GM23338 (cell line): ENCODE data around the gene ZNF692. TPM values are rescaled to one million over a fixed set of nuclear protein-coding genes. Genes with fewer than 3 reads are reported as not detected.

ENCODE experiments used
- ATAC-seq: fragments of 200-7000 bp; cut with Tn5 transposase; 3 replicates; pipeline ENCODE4 v1.9.1; 2020
- DNase-seq: peaks from one replicate; pipeline ENCODE4 v3.0.0-alpha.2; 2015; ENCODE audit warnings: low spot score
- H2AFZ ChIP-seq: fragments of 200-600 bp; sonication (generic); 2 replicates; pipeline ENCODE4 v1.8.0; 2016; ENCODE audit warnings: antibody characterized with exemption, mild to moderate bottlenecking, moderate library complexity
- H3F3A ChIP-seq: fragments of 200-600 bp; sonication (generic); replicated peaks from 2 replicates; pipeline ENCODE4 v1.8.0; 2017; ENCODE audit warnings: antibody characterized with exemption, mixed run types, low read depth
- H3K27ac ChIP-seq: fragments of 200-600 bp; sonication (generic); 2 replicates; pipeline ENCODE4 v1.6.1; 2016; ENCODE audit warnings: low read depth
- H3K27me3 ChIP-seq: fragments of 200-600 bp; sonication (generic); 2 replicates; pipeline ENCODE4 v1.8.0; 2016; ENCODE audit warnings: mild to moderate bottlenecking, mixed run types, moderate library complexity; ENCODE audit not compliant: insufficient read depth
- H3K36me3 ChIP-seq: fragments of 200-600 bp; sonication (generic); 2 replicates; pipeline ENCODE4 v1.8.0; 2016; ENCODE audit warnings: mild to moderate bottlenecking; ENCODE audit not compliant: insufficient read depth
- H3K4me1 ChIP-seq: fragments of 200-600 bp; sonication (generic); 2 replicates; pipeline ENCODE4 v1.8.0; 2016; ENCODE audit warnings: mild to moderate bottlenecking, moderate library complexity; ENCODE audit not compliant: insufficient read depth
- H3K4me2 ChIP-seq: fragments of 200-600 bp; sonication (generic); 2 replicates; pipeline ENCODE4 v1.7.1; 2017; ENCODE audit warnings: mixed run types
- H3K4me3 ChIP-seq: fragments of 200-600 bp; sonication (generic); 2 replicates; pipeline ENCODE4 v1.6.1; 2016; ENCODE audit warnings: mixed run types
- H3K79me2 ChIP-seq: fragments of 200-600 bp; sonication (generic); replicated peaks from 2 replicates; pipeline ENCODE4 v1.8.0; 2017; ENCODE audit warnings: mild to moderate bottlenecking; ENCODE audit not compliant: insufficient read depth
- H3K9me2 ChIP-seq: fragments of 200-600 bp; sonication (generic); 2 replicates; pipeline ENCODE4 v1.8.0; 2017; ENCODE audit not compliant: insufficient read depth
- H4K20me1 ChIP-seq: fragments of 200-600 bp; sonication (generic); replicated peaks from 2 replicates; pipeline ENCODE4 v1.8.0; 2017; ENCODE audit warnings: mild to moderate bottlenecking; ENCODE audit not compliant: insufficient read depth
- H3K27ac Mint-ChIP-seq: 2 replicates; pipeline ENCODE4 v1.8.0; 2020; ENCODE audit warnings: inconsistent platforms, mild to moderate bottlenecking, moderate library complexity, mixed read lengths
- H3K27me3 Mint-ChIP-seq: 3 replicates; pipeline ENCODE4 v1.8.0; 2022; ENCODE audit warnings: low read depth, mild to moderate bottlenecking, moderate library complexity, mixed read lengths, inconsistent platforms; ENCODE audit not compliant: insufficient read depth, poor library complexity
- H3K36me3 Mint-ChIP-seq: 3 replicates; pipeline ENCODE4 v1.8.0; 2021; ENCODE audit warnings: low read depth, mild to moderate bottlenecking, inconsistent platforms, moderate library complexity, mixed read lengths
- H3K4me1 Mint-ChIP-seq: 3 replicates; pipeline ENCODE4 v1.8.0; 2020; ENCODE audit warnings: mild to moderate bottlenecking, inconsistent platforms, mixed read lengths
- H3K4me3 Mint-ChIP-seq: 3 replicates; pipeline ENCODE4 v1.8.0; 2021; ENCODE audit warnings: moderate library complexity, mild to moderate bottlenecking, inconsistent platforms, mixed read lengths
- H3K9me3 Mint-ChIP-seq: 3 replicates; pipeline ENCODE4 v1.8.0; 2020; ENCODE audit warnings: moderate library complexity, mild to moderate bottlenecking, inconsistent platforms, mixed read lengths
- CREB1 ChIP-seq: fragments of 250-450 bp; sonication (Bioruptor Pico); IDR thresholded peaks from 2 replicates; pipeline ENCODE4 v1.5.0; 2020; ENCODE audit warnings: low read depth, mild to moderate bottlenecking, moderate library complexity
- CTCF ChIP-seq, 2 experiments: fragments of 200-600 bp in 1 of 2; sonication (generic) in 1 of 2; conservative IDR thresholded peaks; 2 replicates each; pipeline versions ENCODE4 v1.5.1 to v1.6.1; 2016 to 2017; ENCODE audit warnings: antibody characterized with exemption in 2 of 2, low read depth in 2 of 2, mild to moderate bottlenecking in 2 of 2, moderate library complexity in 1 of 2
- ETS1 ChIP-seq: IDR thresholded peaks from 2 replicates; pipeline ENCODE4 v1.6.1; 2016; ENCODE audit warnings: antibody characterized with exemption
- EZH2 ChIP-seq: fragments of 200-600 bp; sonication (generic); IDR thresholded peaks from one replicate; pipeline ENCODE4 v1.8.0; 2017; ENCODE audit warnings: antibody characterized with exemption, mild to moderate bottlenecking, low read depth; ENCODE audit not compliant: unreplicated experiment
- EZH2phosphoT487 ChIP-seq: fragments of 200-600 bp; sonication (generic); IDR thresholded peaks from one replicate; pipeline ENCODE4 v1.8.1; 2018; ENCODE audit warnings: antibody characterized with exemption; ENCODE audit not compliant: unreplicated experiment
- JUNB ChIP-seq: IDR thresholded peaks from one replicate; pipeline ENCODE4 v1.6.1; 2016; ENCODE audit warnings: antibody characterized with exemption; ENCODE audit not compliant: unreplicated experiment
- NANOG ChIP-seq: IDR thresholded peaks from 2 replicates; pipeline ENCODE4 v1.6.1; 2016; ENCODE audit warnings: antibody characterized with exemption, borderline replicate concordance
- POLR2AphosphoS5 ChIP-seq: IDR thresholded peaks from 2 replicates; pipeline ENCODE4 v1.6.1; 2016; ENCODE audit warnings: antibody characterized with exemption, low read depth
- STAT1 ChIP-seq: IDR thresholded peaks from one replicate; pipeline ENCODE4 v1.6.1; 2016; ENCODE audit warnings: antibody characterized with exemption; ENCODE audit not compliant: unreplicated experiment
- ZNF114 ChIP-seq: fragments of 250-450 bp; sonication (Bioruptor Pico); IDR thresholded peaks from 2 replicates; pipeline ENCODE4 v1.5.0; 2020; ENCODE audit warnings: mild to moderate bottlenecking, moderate library complexity
- polyA plus RNA-seq: library from polyadenylated mRNA; unstranded; fragments of >200 nt; fragmentation: Nextera tagmentation; extraction: Ambion mirVana; gene quantifications from 2 replicates; pipeline ENCODE4 v1.2.1, GENCODE V29; 2016
- total RNA-seq: library from RNA; depleted of rRNA; stranded (reverse); fragments of >200 nt; shearing (Covaris generic); gene quantifications from 2 replicates; pipeline ENCODE4 v1.2.3, GENCODE V29; 2014

The ZNF692 gene
- total and polyA plus RNA-seq, 2 experiments from 2014 or later, result 41.2 to 57.1 TPM

- no peak overlapping the region for H3K27ac Mint-ChIP-seq
- peaks cover 42% of the 10 kb centered on the region for H3K79me2 ChIP-seq
Measured at GRCh38 chr1:248824701-248825100, 34.2 kb downstream of the ZNF692 start.

GRCh38 chr1:248824301-248824700 is 34.6 kb downstream of the ZNF692 start:
- H3K27ac Mint-ChIP-seq, result 0 out of 2 replicates have a peak overlapping the region, but pooled peaks have one; percentile 23
- H2AFZ ChIP-seq, result no peak overlapping the region
- no peaks in the 10 kb centered on the region for H3K9me3 Mint-ChIP-seq
- H3K9me2 ChIP-seq, result no peaks in the 10 kb centered on the region; the same call in 1 of the 2 replicates
- H3K27me3 Mint-ChIP-seq, result peaks cover 6% of the 10 kb centered on the region
- H3K79me2 ChIP-seq, result peaks cover 45% of the 10 kb centered on the region
- peaks cover 30% of the 10 kb centered on the region for H3K4me1 Mint-ChIP-seq
- H3K4me3 Mint-ChIP-seq, result peak overlapping the region; percentile 89
- ATAC-seq, result no peak
- H3K27ac ChIP-seq, result no peak overlapping the region
- peaks cover 31% of the 10 kb centered on the region for H3K36me3 Mint-ChIP-seq
- no peaks in the 10 kb centered on the region for H3F3A ChIP-seq
- H3K4me2 ChIP-seq, result no peak overlapping the region
- no peak overlapping the region for H3K4me3 ChIP-seq
- H3K27me3 ChIP-seq, result no peaks in the 10 kb centered on the region
- H3K4me1 ChIP-seq, result peaks cover 10% of the 10 kb centered on the region
- no peak for DNase-seq
- TF ChIP-seq POLR2AphosphoS5, result no peak
- peaks cover 8% of the 10 kb centered on the region; the same call in 1 of the 2 replicates for H4K20me1 ChIP-seq
- H3K36me3 ChIP-seq, result no peaks in the 10 kb centered on the region

More at GRCh38 chr1:248824701-248825100, 34.2 kb downstream of the ZNF692 start:
- TF ChIP-seq ETS1, result no peak
- TF ChIP-seq ZNF114 (CRISPR knock-in tag), result no peak
- no peak for TF ChIP-seq CTCF (conservative IDR thresholded peaks at IDR 0.05; ENCODE audit: low read depth in 2 of 2)
- TF ChIP-seq EZH2, result no peak
- TF ChIP-seq CREB1 (CRISPR knock-in tag), result no peak
- no peak for TF ChIP-seq EZH2phosphoT487
- Mint-ChIP-seq H3K27me3 (peaks cover 6% of the 10 kb centered on the region), H3K4me3 (peak overlapping the region; percentile 89), H3K9me3 (no peaks in the 10 kb centered on the region), H3K36me3 (peaks cover 31% of the 10 kb centered on the region), H3K4me1 (peaks cover 26% of the 10 kb centered on the region)
- DNase-seq (no peak), ATAC-seq (no peak)
- H3K4me3 ChIP-seq, result peak overlapping the region; percentile 75
- no peak overlapping the region for H2AFZ ChIP-seq
- H3K9me2 ChIP-seq, result no peaks in the 10 kb centered on the region; the same call in 1 of the 2 replicates
- peaks cover 8% of the 10 kb centered on the region; the same call in 1 of the 2 replicates for H4K20me1 ChIP-seq
- peaks cover 10% of the 10 kb centered on the region for H3K4me1 ChIP-seq
- peak overlapping the region; percentile 72 for H3K4me2 ChIP-seq
- no peaks in the 10 kb centered on the region for H3K36me3 ChIP-seq
- no peaks in the 10 kb centered on the region for H3K27me3 ChIP-seq
- H3K27ac ChIP-seq, result no peak overlapping the region
- H3F3A ChIP-seq, result no peaks in the 10 kb centered on the region

- Histone ChIP-seq H3K4me1 (peaks cover 10% of the 10 kb centered on the region), H3F3A (no peaks in the 10 kb centered on the region), H3K27ac (no peak overlapping the region), H3K27me3 (no peaks in the 10 kb centered on the region), H3K79me2 (peaks cover 51% of the 10 kb centered on the region), H3K36me3 (no peaks in the 10 kb centered on the region), H3K9me2 (no peaks in the 10 kb centered on the region; the same call in 1 of the 2 replicates), H4K20me1 (peaks cover 8% of the 10 kb centered on the region; the same call in 1 of the 2 replicates), H3K4me2 (no peak overlapping the region), H3K4me3 (no peak overlapping the region), H2AFZ (no peak overlapping the region)
- Mint-ChIP-seq H3K27me3 (peaks cover 6% of the 10 kb centered on the region), H3K4me3 (peak overlapping the region; percentile 89; the same call in 1 of the 3 replicates), H3K4me1 (peaks cover 35% of the 10 kb centered on the region), H3K36me3 (peaks cover 36% of the 10 kb centered on the region), H3K9me3 (no peaks in the 10 kb centered on the region), H3K27ac (no peak overlapping the region)
- DNase-seq (no peak), ATAC-seq (no peak)
- TF ChIP-seq CTCF (conservative IDR thresholded peaks at IDR 0.05; ENCODE audit: low read depth in 2 of 2), result no peak
- TF ChIP-seq ETS1, result no peak
- TF ChIP-seq STAT1, result no peak
- TF ChIP-seq NANOG, result no peak
- no peak for TF ChIP-seq EZH2
- no peak for TF ChIP-seq CREB1 (CRISPR knock-in tag)
- no peak for TF ChIP-seq POLR2AphosphoS5
- no peak for TF ChIP-seq EZH2phosphoT487
- TF ChIP-seq JUNB, result no peak
- no peak for TF ChIP-seq ZNF114 (CRISPR knock-in tag)
Measured at GRCh38 chr1:248823517-248824001, 35.3 kb downstream of the ZNF692 start.
